GM18520 (cell line): ENCODE measurements around the gene RAX.
"Not testable (repeated sequence)": the region's sequence is repeated elsewhere in the genome, so short reads cannot be mapped to it uniquely, and the experiment has no call there.

Experiments
- ATAC-seq: cut with Tn5 transposase; IDR thresholded peaks from one replicate; pipeline ENCODE4 v1.9.1; 2021; ENCODE audit not compliant: unreplicated experiment

Gene RAX

GRCh38 chr18:59273759-59274532, 692 bp upstream of the RAX start:
- no peak for ATAC-seq

GRCh38 chr18:59272221-59272888, 899 bp downstream of the RAX start:
- no peak for ATAC-seq

- ATAC-seq: no peak
These were observed 1.5 kb downstream of the RAX start for GRCh38 chr18:59271606-59272220.

GRCh38 chr18:59270689-59271257, 2.5 kb downstream of the RAX start:
- no peak for ATAC-seq

GRCh38 chr18:59269563-59270119, 3.6 kb downstream of the RAX start:
- no peak for ATAC-seq

GRCh38 chr18:59268721-59269562, 4.3 kb downstream of the RAX start:
- no peak for ATAC-seq

- ATAC-seq: no peak
These were observed 5.0 kb downstream of the RAX start for GRCh38 chr18:59268127-59268720.

GRCh38 chr18:59267503-59268126, 5.6 kb downstream of the RAX start:
- ATAC-seq: no peak

GRCh38 chr18:59266886-59267502, 6.3 kb downstream of the RAX start:
- no peak for ATAC-seq

- no peak for ATAC-seq
These were observed 6.8 kb downstream of the RAX start for GRCh38 chr18:59266459-59266858.

- no peak for ATAC-seq
These were observed 7.3 kb downstream of the RAX start for GRCh38 chr18:59265974-59266369.

GRCh38 chr18:59265246-59265973, 7.8 kb downstream of the RAX start:
- ATAC-seq: no peak

- ATAC-seq: no peak
These were observed 8.5 kb downstream of the RAX start for GRCh38 chr18:59264651-59265245.

- no peak for ATAC-seq
These were observed 9.1 kb downstream of the RAX start for GRCh38 chr18:59264121-59264571.

- ATAC-seq: no peak
These were observed 9.6 kb downstream of the RAX start for GRCh38 chr18:59263661-59264060.

- ATAC-seq: not testable (repeated sequence)
These were observed 11.0 kb downstream of the RAX start for GRCh38 chr18:59262243-59262642.

GRCh38 chr18:59261842-59262241, 11.4 kb downstream of the RAX start:
- not testable (repeated sequence) for ATAC-seq

- ATAC-seq: not testable (repeated sequence)
These were observed 17.8 kb downstream of the RAX start for GRCh38 chr18:59255491-59255890.
